Measurements from ENCODE around the gene THSD4. TPM values are rescaled to one million over a fixed set of nuclear protein-coding genes. Genes with fewer than 3 reads are reported as not detected.

The THSD4 gene
- total RNA-seq, 4 donors from 2014 or later = 16.6 to 25.3 (median 24.1) TPM

GRCh38 chr15:71106802-71107500 is 8.3 kb upstream of the THSD4 start:
- WGBS = 69% methylated on average over 4 of the region's 4 CpGs
- H3K27ac ChIP-seq = no peak overlapping the region
- no peaks in the 10 kb centered on the region for H3K4me1 ChIP-seq
- DNase-seq (ENCODE audit: low spot score in 2 of 2) = no peak
- H3K4me3 ChIP-seq = no peak overlapping the region
- no peaks in the 10 kb centered on the region for H3K9me3 ChIP-seq
- H3K27me3 ChIP-seq = no peaks in the 10 kb centered on the region
- no peaks in the 10 kb centered on the region for H3K36me3 ChIP-seq
- TF ChIP-seq POLR2A (IDR thresholded peaks at IDR 0.05) (no peak), POLR2AphosphoS5 (IDR thresholded peaks at IDR 0.05) (no peak), CTCF (IDR thresholded peaks at IDR 0.05) (no peak), EP300 (IDR thresholded peaks at IDR 0.05) (no peak)

GRCh38 chr15:71107501-71107815 is 7.8 kb upstream of the THSD4 start:
- TF ChIP-seq EP300 (IDR thresholded peaks at IDR 0.05) = no peak
- no peak for TF ChIP-seq POLR2AphosphoS5 (IDR thresholded peaks at IDR 0.05)
- TF ChIP-seq POLR2A (IDR thresholded peaks at IDR 0.05) = no peak
- no peak for TF ChIP-seq CTCF (IDR thresholded peaks at IDR 0.05)
- DNase-seq (ENCODE audit: low spot score in 2 of 2) = no peak

GRCh38 chr15:71109130-71109529 is 6.1 kb upstream of the THSD4 start:
- WGBS = 59% methylated on average over 4 of the region's 4 CpGs

More at GRCh38 chr15:71107501-71107815, 7.8 kb upstream of the THSD4 start:
- WGBS = 72% methylated on average over 4 of the region's 4 CpGs
- Histone ChIP-seq H3K4me3 (no peak overlapping the region), H3K9me3 (no peaks in the 10 kb centered on the region), H3K27ac (no peak overlapping the region), H3K4me1 (no peaks in the 10 kb centered on the region), H3K27me3 (no peaks in the 10 kb centered on the region), H3K36me3 (no peaks in the 10 kb centered on the region)

GRCh38 chr15:71109905-71110304 is 5.4 kb upstream of the THSD4 start:
- 74% methylated on average over 3 of the region's 3 CpGs for WGBS
- Histone ChIP-seq H3K9me3 (no peaks in the 10 kb centered on the region), H3K36me3 (no peaks in the 10 kb centered on the region), H3K4me3 (no peak overlapping the region), H3K27ac (no peak overlapping the region), H3K4me1 (peaks cover 3% of the 10 kb centered on the region), H3K27me3 (no peaks in the 10 kb centered on the region)
- no peak for TF ChIP-seq CTCF (IDR thresholded peaks at IDR 0.05)
- TF ChIP-seq POLR2AphosphoS5 (IDR thresholded peaks at IDR 0.05) = no peak
- TF ChIP-seq POLR2A (IDR thresholded peaks at IDR 0.05) = no peak
- TF ChIP-seq EP300 (IDR thresholded peaks at IDR 0.05) = no peak
- DNase-seq (ENCODE audit: low spot score in 2 of 2) = no peak

More at GRCh38 chr15:71109130-71109529, 6.1 kb upstream of the THSD4 start:
- Histone ChIP-seq H3K27me3 (no peaks in the 10 kb centered on the region), H3K9me3 (no peaks in the 10 kb centered on the region), H3K27ac (no peak overlapping the region), H3K4me1 (no peaks in the 10 kb centered on the region), H3K36me3 (no peaks in the 10 kb centered on the region), H3K4me3 (no peak overlapping the region)
- TF ChIP-seq EP300 (IDR thresholded peaks at IDR 0.05) (no peak), POLR2A (IDR thresholded peaks at IDR 0.05) (no peak)
- no peak for DNase-seq (ENCODE audit: low spot score in 2 of 2)

GRCh38 chr15:71110405-71111180 is 4.7 kb upstream of the THSD4 start:
- Histone ChIP-seq H3K36me3 (no peaks in the 10 kb centered on the region), H3K27ac (no peak overlapping the region), H3K9me3 (no peaks in the 10 kb centered on the region), H3K4me3 (no peak overlapping the region), H3K27me3 (peaks cover 3% of the 10 kb centered on the region), H3K4me1 (peaks cover 6% of the 10 kb centered on the region)
- 91% methylated on average over 13 of the region's 13 CpGs for WGBS
- TF ChIP-seq POLR2AphosphoS5 (IDR thresholded peaks at IDR 0.05) = no peak
- TF ChIP-seq POLR2A (IDR thresholded peaks at IDR 0.05) = no peak
- TF ChIP-seq CTCF (IDR thresholded peaks at IDR 0.05) = no peak
- TF ChIP-seq EP300 (IDR thresholded peaks at IDR 0.05) = no peak
- DNase-seq (ENCODE audit: low spot score in 2 of 2) = no peak

Measured in suprapubic skin (tissue), 4 donors.